Stimulated activated CD4-positive, alpha-beta T cell treated with anti-CD3 and anti-CD28 coated beads, Interleukin-1b, Interleukin-23, amount 100 ng/mL, for 1 hour (primary cell): ENCODE data around the gene ABLIM1.

ENCODE experiments used
- DNase-seq, 2 donors: peaks; one replicate each; pipeline ENCODE4 v3.0.0-alpha.2; 2020; ENCODE audit warnings: low read depth in 2 of 2

The ABLIM1 gene

GRCh38 chr10:114648368-114648767, 9.7 kb downstream of the ABLIM1 start:
- DNase-seq, result no peak

GRCh38 chr10:114647545-114648138, 10.4 kb downstream of the ABLIM1 start:
- no peak for DNase-seq

GRCh38 chr10:114646426-114646825, 11.6 kb downstream of the ABLIM1 start:
- no peak for DNase-seq

- DNase-seq, result no peak
These were observed 12.4 kb downstream of the ABLIM1 start for GRCh38 chr10:114645706-114646105.

- no peak for DNase-seq
These were observed 14.9 kb downstream of the ABLIM1 start for GRCh38 chr10:114643158-114643557.

GRCh38 chr10:114642729-114643128, 15.3 kb downstream of the ABLIM1 start:
- no peak for DNase-seq

GRCh38 chr10:114638821-114639625, 19.1 kb downstream of the ABLIM1 start:
- DNase-seq, result no peak

GRCh38 chr10:114635797-114636550, 22.1 kb downstream of the ABLIM1 start:
- DNase-seq, result no peak

- no peak for DNase-seq
These were observed 23.0 kb downstream of the ABLIM1 start for GRCh38 chr10:114635101-114635500.

GRCh38 chr10:114634609-114634979, 23.5 kb downstream of the ABLIM1 start:
- DNase-seq, result no peak

- no peak for DNase-seq
These were observed 25.0 kb downstream of the ABLIM1 start for GRCh38 chr10:114632869-114633715.

- DNase-seq, result no peak
These were observed 26.2 kb downstream of the ABLIM1 start for GRCh38 chr10:114631666-114632417.

GRCh38 chr10:114631090-114631665, 26.9 kb downstream of the ABLIM1 start:
- DNase-seq, result no peak

- DNase-seq, result no peak
These were observed 28.0 kb downstream of the ABLIM1 start for GRCh38 chr10:114629824-114630730.

- DNase-seq, result no peak
These were observed 28.8 kb downstream of the ABLIM1 start for GRCh38 chr10:114629083-114629823.

GRCh38 chr10:114628106-114628505, 30.0 kb downstream of the ABLIM1 start:
- no peak for DNase-seq

- DNase-seq, result no peak
These were observed 31.2 kb downstream of the ABLIM1 start for GRCh38 chr10:114626841-114627240.

- no peak for DNase-seq
These were observed 32.9 kb downstream of the ABLIM1 start for GRCh38 chr10:114624951-114625780.
